ENCODE measurements around the gene FN1.
"Not testable (repeated sequence)": the region's sequence is repeated elsewhere in the genome, so short reads cannot be mapped to it uniquely, and the experiment has no call there.

FN1 gene

DNA sequence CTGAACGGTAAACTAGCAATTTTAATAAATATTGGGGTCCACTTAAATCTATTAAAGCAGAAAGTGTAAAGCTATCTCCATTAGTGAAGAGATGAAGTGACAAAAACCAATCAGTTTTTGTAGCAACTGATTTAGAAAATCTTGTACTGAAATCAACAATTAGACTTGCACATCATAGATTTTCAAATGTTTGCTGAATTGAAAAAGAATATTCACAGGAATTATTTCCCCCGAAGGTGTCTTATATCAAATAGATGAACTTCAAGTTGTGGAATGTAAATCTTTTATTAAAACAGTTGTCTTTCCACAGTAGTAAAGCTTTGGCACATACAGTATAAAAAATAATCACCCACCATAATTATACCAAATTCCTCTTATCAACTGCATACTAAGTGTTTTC, 75.3 kb downstream of the FN1 start:
- WGBS: no CpG with 5 or more reads among the region's 2 CpGs
- no peaks in the 10 kb centered on the region for H3K4me1 ChIP-seq (ENCODE audit: insufficient read depth, low read length)
- no peaks in the 10 kb centered on the region for H3K9me3 ChIP-seq (ENCODE audit: insufficient read depth, low read depth, low read length)
- no peak overlapping the region for H3K4me3 ChIP-seq (ENCODE audit: low read length)
- no peaks in the 10 kb centered on the region for H3K27me3 ChIP-seq (ENCODE audit: insufficient read depth, low read length)
- peaks cover 66% of the 10 kb centered on the region for H3K36me3 ChIP-seq (ENCODE audit: insufficient read depth, low read length)
- no peak overlapping the region for H3K27ac ChIP-seq (ENCODE audit: low read depth, low read length)
- H3K9ac ChIP-seq (ENCODE audit: low read depth, low read length): no peak overlapping the region

GRCh38 chr2:215360059-215360458, 75.8 kb downstream of the FN1 start:
- H3K4me1 ChIP-seq (ENCODE audit: insufficient read depth, low read length); H3K27me3 ChIP-seq (ENCODE audit: insufficient read depth, low read length); H3K9ac ChIP-seq (ENCODE audit: low read depth, low read length); H3K9me3 ChIP-seq (ENCODE audit: insufficient read depth, low read depth, low read length); H3K4me3 ChIP-seq (ENCODE audit: low read length); H3K27ac ChIP-seq (ENCODE audit: low read depth, low read length): not testable (repeated sequence)
- peaks cover 61% of the 10 kb centered on the region for H3K36me3 ChIP-seq (ENCODE audit: insufficient read depth, low read length)
- 97% methylated on average over 3 of the region's 3 CpGs for WGBS

- no peak overlapping the region for H3K4me3 ChIP-seq (ENCODE audit: low read length)
- no peak overlapping the region for H3K9ac ChIP-seq (ENCODE audit: low read depth, low read length)
- H3K36me3 ChIP-seq (ENCODE audit: insufficient read depth, low read length): peaks cover 56% of the 10 kb centered on the region
- 83% methylated on average over 1 of the region's 1 CpG for WGBS
- H3K27me3 ChIP-seq (ENCODE audit: insufficient read depth, low read length): no peaks in the 10 kb centered on the region
- no peak overlapping the region for H3K27ac ChIP-seq (ENCODE audit: low read depth, low read length)
- H3K9me3 ChIP-seq (ENCODE audit: insufficient read depth, low read depth, low read length): no peaks in the 10 kb centered on the region
- H3K4me1 ChIP-seq (ENCODE audit: insufficient read depth, low read length): no peaks in the 10 kb centered on the region
These were observed 76.3 kb downstream of the FN1 start for GRCh38 chr2:215359576-215359922.

DNA sequence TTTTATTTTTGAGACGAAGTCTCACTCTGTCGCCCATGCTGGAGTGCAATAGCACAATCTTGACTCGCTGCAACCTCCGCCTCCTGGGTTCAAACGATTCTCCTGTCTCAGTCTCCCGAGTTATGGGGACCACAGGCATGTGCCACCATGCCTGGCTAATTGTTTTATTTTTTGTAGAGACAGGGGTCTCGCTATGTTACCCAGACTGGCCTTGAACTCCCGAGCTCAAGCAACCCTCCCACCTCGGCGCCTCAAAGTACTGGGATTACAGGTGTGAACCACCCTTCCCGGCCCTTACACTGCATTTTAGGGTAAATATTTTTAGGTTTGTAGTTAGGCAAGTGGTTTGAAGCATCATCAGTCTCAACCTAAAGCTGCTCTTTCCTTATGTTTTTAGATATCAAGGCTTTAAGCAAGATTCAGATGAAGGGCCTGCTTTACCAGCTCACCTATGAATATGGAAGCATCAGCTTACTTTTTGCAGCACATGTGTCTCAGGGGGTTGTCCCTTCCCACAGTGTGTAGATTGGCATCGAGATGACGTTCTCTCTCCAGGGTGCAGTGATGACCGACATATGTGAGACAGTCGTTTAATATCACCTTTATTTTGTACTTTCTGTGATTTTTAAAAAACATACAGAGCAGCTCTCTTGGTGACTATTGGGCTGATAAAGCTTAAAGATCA, 76.8 kb downstream of the FN1 start:
- no peaks in the 10 kb centered on the region for H3K27me3 ChIP-seq (ENCODE audit: insufficient read depth, low read length)
- WGBS: 95% methylated on average over 14 of the region's 15 CpGs
- peaks cover 51% of the 10 kb centered on the region for H3K36me3 ChIP-seq (ENCODE audit: insufficient read depth, low read length)
- H3K4me1 ChIP-seq (ENCODE audit: insufficient read depth, low read length): no peaks in the 10 kb centered on the region
- H3K9me3 ChIP-seq (ENCODE audit: insufficient read depth, low read depth, low read length): no peaks in the 10 kb centered on the region
- H3K4me3 ChIP-seq (ENCODE audit: low read length): no peak overlapping the region
- H3K9ac ChIP-seq (ENCODE audit: low read depth, low read length): no peak overlapping the region
- H3K27ac ChIP-seq (ENCODE audit: low read depth, low read length): no peak overlapping the region

- no peak overlapping the region for H3K9ac ChIP-seq (ENCODE audit: low read depth, low read length)
- H3K9me3 ChIP-seq (ENCODE audit: insufficient read depth, low read depth, low read length): no peaks in the 10 kb centered on the region
- no peaks in the 10 kb centered on the region for H3K27me3 ChIP-seq (ENCODE audit: insufficient read depth, low read length)
- peaks cover 45% of the 10 kb centered on the region for H3K36me3 ChIP-seq (ENCODE audit: insufficient read depth, low read length)
- H3K27ac ChIP-seq (ENCODE audit: low read depth, low read length): no peak overlapping the region
- WGBS: 94% methylated on average over 3 of the region's 4 CpGs
- no peaks in the 10 kb centered on the region for H3K4me1 ChIP-seq (ENCODE audit: insufficient read depth, low read length)
- no peak overlapping the region for H3K4me3 ChIP-seq (ENCODE audit: low read length)
These were observed 77.5 kb downstream of the FN1 start for GRCh38 chr2:215358312-215358845.

- Histone ChIP-seq H3K9ac (ENCODE audit: low read depth, low read length) (no peak overlapping the region), H3K4me3 (ENCODE audit: low read length) (no peak overlapping the region), H3K27ac (ENCODE audit: low read depth, low read length) (no peak overlapping the region), H3K9me3 (ENCODE audit: insufficient read depth, low read depth, low read length) (no peaks in the 10 kb centered on the region), H3K27me3 (ENCODE audit: insufficient read depth, low read length) (no peaks in the 10 kb centered on the region), H3K4me1 (ENCODE audit: insufficient read depth, low read length) (no peaks in the 10 kb centered on the region), H3K36me3 (ENCODE audit: insufficient read depth, low read length) (peaks cover 37% of the 10 kb centered on the region)
- 91% methylated on average over 2 of the region's 3 CpGs for WGBS
These were observed 78.2 kb downstream of the FN1 start for GRCh38 chr2:215357660-215358059.

DNA sequence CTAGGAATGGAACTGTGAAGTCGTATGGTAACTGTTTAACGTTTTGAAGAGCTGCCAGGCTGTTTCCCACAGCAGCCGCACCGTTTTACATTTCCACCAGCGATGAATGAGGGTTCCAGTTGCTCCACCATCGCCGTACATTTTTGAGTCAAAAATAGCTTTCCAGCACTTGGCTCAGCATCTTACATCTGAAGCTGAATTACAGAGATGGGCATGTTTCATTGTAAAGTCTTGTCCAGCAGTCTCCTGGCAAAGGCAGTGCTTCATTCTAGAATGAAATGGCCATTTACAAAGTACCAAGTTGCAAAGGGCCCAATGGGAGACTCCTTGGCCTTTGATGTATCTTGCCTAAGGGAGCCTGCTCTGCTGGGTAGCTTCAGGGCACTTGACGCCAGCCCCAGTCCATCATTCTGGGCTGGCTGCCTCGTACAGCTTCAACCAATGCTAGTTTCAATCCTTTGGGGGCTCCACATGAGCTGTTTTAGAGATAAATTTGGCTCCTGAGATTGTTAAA, 78.9 kb downstream of the FN1 start:
- no peak overlapping the region for H3K4me3 ChIP-seq (ENCODE audit: low read length)
- no peaks in the 10 kb centered on the region for H3K9me3 ChIP-seq (ENCODE audit: insufficient read depth, low read depth, low read length)
- no peaks in the 10 kb centered on the region for H3K4me1 ChIP-seq (ENCODE audit: insufficient read depth, low read length)
- no peaks in the 10 kb centered on the region for H3K27me3 ChIP-seq (ENCODE audit: insufficient read depth, low read length)
- 94% methylated on average over 9 of the region's 9 CpGs for WGBS
- H3K36me3 ChIP-seq (ENCODE audit: insufficient read depth, low read length): peaks cover 31% of the 10 kb centered on the region
- no peak overlapping the region for H3K9ac ChIP-seq (ENCODE audit: low read depth, low read length)
- H3K27ac ChIP-seq (ENCODE audit: low read depth, low read length): no peak overlapping the region

- no peak overlapping the region for H3K27ac ChIP-seq (ENCODE audit: low read depth, low read length)
These were observed 79.4 kb downstream of the FN1 start for GRCh38 chr2:215356334-215356947.

DNA sequence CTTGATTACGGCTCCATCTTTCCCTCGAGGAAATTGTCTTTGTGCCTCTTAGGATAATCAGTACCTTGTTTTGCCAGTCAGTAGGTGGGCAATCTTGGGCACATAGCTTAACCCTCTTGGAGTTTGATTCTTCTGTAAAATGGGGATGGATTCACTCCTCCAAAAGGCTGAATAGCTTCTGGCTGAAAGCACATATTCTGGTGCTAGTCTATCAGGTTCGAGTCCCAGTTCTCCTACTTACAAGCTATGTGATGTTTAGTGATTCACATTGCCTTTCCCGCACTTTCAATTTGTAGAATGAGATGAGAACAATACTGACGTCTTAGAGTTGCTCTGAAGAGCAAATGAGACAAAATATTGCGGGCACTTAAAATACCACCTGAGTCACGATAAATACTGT, 80.1 kb downstream of the FN1 start:
- no peaks in the 10 kb centered on the region for H3K4me1 ChIP-seq (ENCODE audit: insufficient read depth, low read length)
- no peak overlapping the region for H3K27ac ChIP-seq (ENCODE audit: low read depth, low read length)
- WGBS: 97% methylated on average over 7 of the region's 7 CpGs
- H3K4me3 ChIP-seq (ENCODE audit: low read length): no peak overlapping the region
- peaks cover 29% of the 10 kb centered on the region for H3K36me3 ChIP-seq (ENCODE audit: insufficient read depth, low read length)
- no peaks in the 10 kb centered on the region for H3K9me3 ChIP-seq (ENCODE audit: insufficient read depth, low read depth, low read length)
- H3K9ac ChIP-seq (ENCODE audit: low read depth, low read length): no peak overlapping the region
- H3K27me3 ChIP-seq (ENCODE audit: insufficient read depth, low read length): no peaks in the 10 kb centered on the region

More at GRCh38 chr2:215356334-215356947, 79.4 kb downstream of the FN1 start:
- no peaks in the 10 kb centered on the region for H3K27me3 ChIP-seq (ENCODE audit: insufficient read depth, low read length)
- H3K36me3 ChIP-seq (ENCODE audit: insufficient read depth, low read length): peaks cover 30% of the 10 kb centered on the region
- H3K4me3 ChIP-seq (ENCODE audit: low read length): no peak overlapping the region
- H3K9ac ChIP-seq (ENCODE audit: low read depth, low read length): no peak overlapping the region
- no peaks in the 10 kb centered on the region for H3K4me1 ChIP-seq (ENCODE audit: insufficient read depth, low read length)
- no peaks in the 10 kb centered on the region for H3K9me3 ChIP-seq (ENCODE audit: insufficient read depth, low read depth, low read length)
- 95% methylated on average over 6 of the region's 7 CpGs for WGBS

DNA sequence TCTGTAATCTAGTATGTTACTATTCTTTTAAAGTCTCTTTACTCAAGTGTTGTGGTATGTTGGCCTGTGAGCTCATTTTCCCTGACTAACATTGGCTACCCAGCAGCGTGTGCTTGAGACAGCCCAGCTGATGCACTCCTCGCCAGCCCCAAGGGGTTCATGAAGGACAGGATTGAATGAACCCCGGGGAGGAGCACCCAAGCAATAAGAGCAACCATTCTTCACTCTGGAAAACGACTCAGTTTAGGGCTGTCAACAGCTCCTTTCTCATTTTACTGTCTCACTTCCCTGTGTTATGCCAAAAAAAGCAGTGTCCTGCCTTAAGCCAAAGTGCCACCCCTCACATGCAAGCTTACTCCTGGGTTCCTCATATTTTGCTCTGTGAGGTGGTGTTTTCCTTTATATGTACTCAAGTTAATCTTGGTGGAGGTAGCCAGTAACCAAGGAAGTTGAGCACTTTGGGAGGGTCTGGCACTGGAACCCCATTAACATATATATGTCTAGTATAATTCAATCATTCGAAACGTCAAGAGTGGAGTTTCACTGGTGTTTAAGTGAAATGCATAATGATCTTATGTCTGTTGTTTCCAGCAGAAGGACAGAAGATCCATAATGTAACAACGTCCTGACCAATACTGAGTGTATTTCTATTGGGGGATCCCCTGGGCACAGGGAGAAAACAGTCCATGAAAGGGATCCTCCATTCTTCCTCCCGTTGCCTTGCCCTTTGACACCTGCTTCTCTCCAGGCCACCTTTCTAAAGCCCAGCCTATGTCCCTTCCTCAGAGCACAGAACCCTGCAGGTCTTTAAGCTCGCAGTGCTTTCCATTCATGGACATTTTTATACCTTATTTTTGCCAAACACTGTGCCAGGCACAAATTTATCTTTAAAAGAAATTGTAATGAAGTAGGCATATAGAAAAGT, 80.8 kb downstream of the FN1 start:
- H3K4me1 ChIP-seq (ENCODE audit: insufficient read depth, low read length): no peaks in the 10 kb centered on the region
- WGBS: 91% methylated on average over 9 of the region's 9 CpGs
- H3K36me3 ChIP-seq (ENCODE audit: insufficient read depth, low read length): peaks cover 29% of the 10 kb centered on the region
- no peaks in the 10 kb centered on the region for H3K9me3 ChIP-seq (ENCODE audit: insufficient read depth, low read depth, low read length)
- H3K9ac ChIP-seq (ENCODE audit: low read depth, low read length): no peak overlapping the region
- no peak overlapping the region for H3K27ac ChIP-seq (ENCODE audit: low read depth, low read length)
- H3K4me3 ChIP-seq (ENCODE audit: low read length): no peak overlapping the region
- H3K27me3 ChIP-seq (ENCODE audit: insufficient read depth, low read length): no peaks in the 10 kb centered on the region

DNA sequence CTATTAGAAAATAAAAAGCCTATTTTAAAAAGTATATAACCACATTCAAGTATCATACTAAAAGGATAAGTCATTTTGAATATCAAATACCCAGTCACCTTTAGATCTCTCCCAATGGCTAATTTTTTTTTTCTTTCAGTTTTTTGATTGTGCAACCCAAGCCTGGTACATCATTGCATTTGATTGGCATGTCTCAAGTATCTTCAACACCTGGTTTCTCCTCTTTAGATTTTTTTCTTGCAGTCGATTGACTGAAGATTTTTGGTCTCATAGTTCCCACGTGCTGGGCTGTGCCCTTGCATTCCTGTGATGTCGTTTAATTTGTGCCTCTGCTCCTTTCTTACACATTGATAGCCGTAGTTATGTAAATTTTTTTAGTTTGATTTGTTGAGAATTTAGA, 83.3 kb downstream of the FN1 start:
- no peak overlapping the region for H3K4me3 ChIP-seq (ENCODE audit: low read length)
- H3K4me1 ChIP-seq (ENCODE audit: insufficient read depth, low read length): no peaks in the 10 kb centered on the region
- WGBS: 67% methylated on average over 3 of the region's 4 CpGs
- H3K9ac ChIP-seq (ENCODE audit: low read depth, low read length): no peak overlapping the region
- H3K27ac ChIP-seq (ENCODE audit: low read depth, low read length): no peak overlapping the region
- peaks cover 42% of the 10 kb centered on the region for H3K36me3 ChIP-seq (ENCODE audit: insufficient read depth, low read length)
- H3K27me3 ChIP-seq (ENCODE audit: insufficient read depth, low read length): no peaks in the 10 kb centered on the region
- H3K9me3 ChIP-seq (ENCODE audit: insufficient read depth, low read depth, low read length): no peaks in the 10 kb centered on the region
